ENCODE data around the gene P2RY11.

Gene P2RY11

GRCh38 chr19:10084803-10085202, 26.7 kb upstream of the P2RY11 start:
- Histone ChIP-seq H3K9me3 (ENCODE audit: control insufficient read depth in 2 of 2, low read length in 2 of 2) (no peaks in the 10 kb centered on the region), H3K4me1 (ENCODE audit: control insufficient read depth in 2 of 2, insufficient read depth in 2 of 2, low read length in 2 of 2) (no peaks in the 10 kb centered on the region), H3K4me3 (ENCODE audit: low read length in 2 of 2) (no peak overlapping the region), H3K9ac (ENCODE audit: low read depth in 1 of 2, low read length in 2 of 2) (no peak overlapping the region), H3K36me3 (ENCODE audit: control insufficient read depth in 2 of 2, insufficient read depth in 2 of 2, low read length in 2 of 2) (peaks cover 0 to 9% of the 10 kb centered on the region in 2 donors), H3K27me3 (ENCODE audit: control insufficient read depth in 2 of 2, insufficient read depth in 2 of 2, low read length in 2 of 2) (no peaks in the 10 kb centered on the region), H3K27ac (ENCODE audit: low read depth in 2 of 2, low read length in 2 of 2) (no peak overlapping the region)

- Histone ChIP-seq H3K9ac (ENCODE audit: low read depth in 1 of 2, low read length in 2 of 2) (peak within 1 kb of the TSS; percentile 92 to 93), H3K9me3 (ENCODE audit: control insufficient read depth in 2 of 2, low read length in 2 of 2) (no peaks in the 10 kb centered on the region), H3K4me3 (ENCODE audit: low read length in 2 of 2) (peak within 1 kb of the TSS; percentile 83), H3K36me3 (ENCODE audit: control insufficient read depth in 2 of 2, insufficient read depth in 2 of 2, low read length in 2 of 2) (peaks cover 0 to 13% of the 10 kb centered on the region in 2 donors), H3K4me1 (ENCODE audit: control insufficient read depth in 2 of 2, insufficient read depth in 2 of 2, low read length in 2 of 2) (no peaks in the 10 kb centered on the region), H3K27me3 (ENCODE audit: control insufficient read depth in 2 of 2, insufficient read depth in 2 of 2, low read length in 2 of 2) (no peaks in the 10 kb centered on the region), H3K27ac (ENCODE audit: low read depth in 2 of 2, low read length in 2 of 2) (peak within 1 kb of the TSS; percentile 76 to 80)
Observed at GRCh38 chr19:10085641-10086590, 25.6 kb upstream of the P2RY11 start, which contains the start of gene SHFL. SHFL (plus strand) TSS chr19:10086317; CDS start chr19:10086428, 111 bp downstream.

- Histone ChIP-seq H3K9me3 (ENCODE audit: control insufficient read depth in 2 of 2, low read length in 2 of 2) (no peaks in the 10 kb centered on the region), H3K27ac (ENCODE audit: low read depth in 2 of 2, low read length in 2 of 2) (peak overlapping the region; percentile 76 to 80), H3K9ac (ENCODE audit: low read depth in 1 of 2, low read length in 2 of 2) (peak overlapping the region; percentile 92 to 93), H3K27me3 (ENCODE audit: control insufficient read depth in 2 of 2, insufficient read depth in 2 of 2, low read length in 2 of 2) (no peaks in the 10 kb centered on the region), H3K4me1 (ENCODE audit: control insufficient read depth in 2 of 2, insufficient read depth in 2 of 2, low read length in 2 of 2) (no peaks in the 10 kb centered on the region), H3K4me3 (ENCODE audit: low read length in 2 of 2) (peak overlapping the region; percentile 83), H3K36me3 (ENCODE audit: control insufficient read depth in 2 of 2, insufficient read depth in 2 of 2, low read length in 2 of 2) (peaks cover 4 to 16% of the 10 kb centered on the region in 2 donors)
Observed at GRCh38 chr19:10086591-10087192, 24.8 kb upstream of the P2RY11 start.

- H3K9ac ChIP-seq (ENCODE audit: low read depth in 1 of 2, low read length in 2 of 2): no peak overlapping the region
- peak overlapping the region in 1 of 2 donors; percentile 83 for H3K4me3 ChIP-seq (ENCODE audit: low read length in 2 of 2)
- H3K4me1 ChIP-seq (ENCODE audit: control insufficient read depth in 2 of 2, insufficient read depth in 2 of 2, low read length in 2 of 2): no peaks in the 10 kb centered on the region
- no peaks in the 10 kb centered on the region for H3K9me3 ChIP-seq (ENCODE audit: control insufficient read depth in 2 of 2, low read length in 2 of 2)
- H3K27me3 ChIP-seq (ENCODE audit: control insufficient read depth in 2 of 2, insufficient read depth in 2 of 2, low read length in 2 of 2): no peaks in the 10 kb centered on the region
- peaks cover 5 to 21% of the 10 kb centered on the region in 2 donors for H3K36me3 ChIP-seq (ENCODE audit: control insufficient read depth in 2 of 2, insufficient read depth in 2 of 2, low read length in 2 of 2)
- H3K27ac ChIP-seq (ENCODE audit: low read depth in 2 of 2, low read length in 2 of 2): no peak overlapping the region
Observed at GRCh38 chr19:10087296-10088061, 24.0 kb upstream of the P2RY11 start.

GRCh38 chr19:10088949-10089554, 22.4 kb upstream of the P2RY11 start:
- H3K36me3 ChIP-seq (ENCODE audit: control insufficient read depth in 2 of 2, insufficient read depth in 2 of 2, low read length in 2 of 2): peaks cover 5 to 22% of the 10 kb centered on the region in 2 donors
- H3K9me3 ChIP-seq (ENCODE audit: control insufficient read depth in 2 of 2, low read length in 2 of 2): no peaks in the 10 kb centered on the region
- no peaks in the 10 kb centered on the region for H3K27me3 ChIP-seq (ENCODE audit: control insufficient read depth in 2 of 2, insufficient read depth in 2 of 2, low read length in 2 of 2)
- no peaks in the 10 kb centered on the region for H3K4me1 ChIP-seq (ENCODE audit: control insufficient read depth in 2 of 2, insufficient read depth in 2 of 2, low read length in 2 of 2)
- H3K9ac ChIP-seq (ENCODE audit: low read depth in 1 of 2, low read length in 2 of 2): no peak overlapping the region
- no peak overlapping the region for H3K27ac ChIP-seq (ENCODE audit: low read depth in 2 of 2, low read length in 2 of 2)
- no peak overlapping the region for H3K4me3 ChIP-seq (ENCODE audit: low read length in 2 of 2)

- Histone ChIP-seq H3K4me3 (ENCODE audit: low read length in 2 of 2) (no peak overlapping the region), H3K9me3 (ENCODE audit: control insufficient read depth in 2 of 2, low read length in 2 of 2) (no peaks in the 10 kb centered on the region), H3K27ac (ENCODE audit: low read depth in 2 of 2, low read length in 2 of 2) (no peak overlapping the region), H3K4me1 (ENCODE audit: control insufficient read depth in 2 of 2, insufficient read depth in 2 of 2, low read length in 2 of 2) (no peaks in the 10 kb centered on the region), H3K36me3 (ENCODE audit: control insufficient read depth in 2 of 2, insufficient read depth in 2 of 2, low read length in 2 of 2) (peaks cover 5 to 22% of the 10 kb centered on the region in 2 donors), H3K27me3 (ENCODE audit: control insufficient read depth in 2 of 2, insufficient read depth in 2 of 2, low read length in 2 of 2) (no peaks in the 10 kb centered on the region), H3K9ac (ENCODE audit: low read depth in 1 of 2, low read length in 2 of 2) (no peak overlapping the region)
Observed at GRCh38 chr19:10089801-10090375, 21.6 kb upstream of the P2RY11 start.

GRCh38 chr19:10091370-10091687, 20.2 kb upstream of the P2RY11 start:
- H3K36me3 ChIP-seq (ENCODE audit: control insufficient read depth in 2 of 2, insufficient read depth in 2 of 2, low read length in 2 of 2): peaks cover 5 to 22% of the 10 kb centered on the region in 2 donors
- H3K4me3 ChIP-seq (ENCODE audit: low read length in 2 of 2): no peak overlapping the region
- no peak overlapping the region for H3K27ac ChIP-seq (ENCODE audit: low read depth in 2 of 2, low read length in 2 of 2)
- H3K4me1 ChIP-seq (ENCODE audit: control insufficient read depth in 2 of 2, insufficient read depth in 2 of 2, low read length in 2 of 2): peaks cover 1% of the 10 kb centered on the region in 2 donors
- no peaks in the 10 kb centered on the region for H3K9me3 ChIP-seq (ENCODE audit: control insufficient read depth in 2 of 2, low read length in 2 of 2)
- H3K9ac ChIP-seq (ENCODE audit: low read depth in 1 of 2, low read length in 2 of 2): no peak overlapping the region
- no peaks in the 10 kb centered on the region for H3K27me3 ChIP-seq (ENCODE audit: control insufficient read depth in 2 of 2, insufficient read depth in 2 of 2, low read length in 2 of 2)

- no peaks in the 10 kb centered on the region for H3K27me3 ChIP-seq (ENCODE audit: control insufficient read depth in 2 of 2, insufficient read depth in 2 of 2, low read length in 2 of 2)
- peaks cover 5 to 22% of the 10 kb centered on the region in 2 donors for H3K36me3 ChIP-seq (ENCODE audit: control insufficient read depth in 2 of 2, insufficient read depth in 2 of 2, low read length in 2 of 2)
- H3K4me3 ChIP-seq (ENCODE audit: low read length in 2 of 2): no peak overlapping the region
- H3K9me3 ChIP-seq (ENCODE audit: control insufficient read depth in 2 of 2, low read length in 2 of 2): no peaks in the 10 kb centered on the region
- peaks cover 5% of the 10 kb centered on the region in 2 donors for H3K4me1 ChIP-seq (ENCODE audit: control insufficient read depth in 2 of 2, insufficient read depth in 2 of 2, low read length in 2 of 2)
- H3K9ac ChIP-seq (ENCODE audit: low read depth in 1 of 2, low read length in 2 of 2): no peak overlapping the region
- no peak overlapping the region for H3K27ac ChIP-seq (ENCODE audit: low read depth in 2 of 2, low read length in 2 of 2)
Observed at GRCh38 chr19:10091895-10092641, 19.4 kb upstream of the P2RY11 start.

- Histone ChIP-seq H3K36me3 (ENCODE audit: control insufficient read depth in 2 of 2, insufficient read depth in 2 of 2, low read length in 2 of 2) (peaks cover 5 to 22% of the 10 kb centered on the region in 2 donors), H3K27ac (ENCODE audit: low read depth in 2 of 2, low read length in 2 of 2) (no peak overlapping the region), H3K9me3 (ENCODE audit: control insufficient read depth in 2 of 2, low read length in 2 of 2) (no peaks in the 10 kb centered on the region), H3K4me1 (ENCODE audit: control insufficient read depth in 2 of 2, insufficient read depth in 2 of 2, low read length in 2 of 2) (peaks cover 5% of the 10 kb centered on the region in 2 donors), H3K4me3 (ENCODE audit: low read length in 2 of 2) (no peak overlapping the region), H3K9ac (ENCODE audit: low read depth in 1 of 2, low read length in 2 of 2) (no peak overlapping the region), H3K27me3 (ENCODE audit: control insufficient read depth in 2 of 2, insufficient read depth in 2 of 2, low read length in 2 of 2) (no peaks in the 10 kb centered on the region)
Observed at GRCh38 chr19:10092648-10093294, 18.7 kb upstream of the P2RY11 start.
